Measurements from ENCODE around the gene PLCH1.

Gene PLCH1

GRCh38 chr3:155646128-155646527 lies 98.7 kb downstream of the PLCH1 start:
- Histone ChIP-seq H3K79me2 (ENCODE audit: low read length) (no peaks in the 10 kb centered on the region), H3K4me3 (ENCODE audit: low read length) (no peak overlapping the region), H4K20me1 (ENCODE audit: insufficient read depth, low read length) (no peaks in the 10 kb centered on the region), H3K4me2 (ENCODE audit: low read length) (no peak overlapping the region), H3K36me3 (replicated peaks; ENCODE audit: low read depth, low read length) (no peaks in the 10 kb centered on the region), H3K4me1 (ENCODE audit: low read length) (no peaks in the 10 kb centered on the region), H3K27ac (ENCODE audit: low read length) (no peak overlapping the region), H2AFZ (ENCODE audit: low read depth, low read length) (no peak overlapping the region), H3K27me3 (ENCODE audit: low read depth, low read length) (no peaks in the 10 kb centered on the region), H3K9me3 (ENCODE audit: insufficient read depth, low read length) (no peaks in the 10 kb centered on the region), H3K9ac (ENCODE audit: low read length) (no peak overlapping the region)
- TF ChIP-seq EZH2phosphoT487 (IDR thresholded peaks at IDR 0.05; ENCODE audit: low read depth) (no peak), CTCF (IDR thresholded peaks at IDR 0.05; ENCODE audit: low read depth, low read length) (no peak)

GRCh38 chr3:155643581-155644165 lies 101.2 kb downstream of the PLCH1 start:
- no peaks in the 10 kb centered on the region for H3K9me3 ChIP-seq (ENCODE audit: insufficient read depth, low read length)
- no peaks in the 10 kb centered on the region for H3K4me1 ChIP-seq (ENCODE audit: low read length)
- H3K4me3 ChIP-seq (ENCODE audit: low read length): no peak overlapping the region
- H3K9ac ChIP-seq (ENCODE audit: low read length): no peak overlapping the region
- no peak overlapping the region for H3K27ac ChIP-seq (ENCODE audit: low read length)
- TF ChIP-seq CTCF (IDR thresholded peaks at IDR 0.05; ENCODE audit: low read depth, low read length) (no peak), EZH2phosphoT487 (IDR thresholded peaks at IDR 0.05; ENCODE audit: low read depth) (no peak)
- no peaks in the 10 kb centered on the region for H4K20me1 ChIP-seq (ENCODE audit: insufficient read depth, low read length)
- H3K79me2 ChIP-seq (ENCODE audit: low read length): no peaks in the 10 kb centered on the region
- H2AFZ ChIP-seq (ENCODE audit: low read depth, low read length): no peak overlapping the region
- H3K36me3 ChIP-seq (replicated peaks; ENCODE audit: low read depth, low read length): no peaks in the 10 kb centered on the region
- H3K4me2 ChIP-seq (ENCODE audit: low read length): no peak overlapping the region
- H3K27me3 ChIP-seq (ENCODE audit: low read depth, low read length): no peaks in the 10 kb centered on the region

- H3K9me3 ChIP-seq (ENCODE audit: insufficient read depth, low read length): no peaks in the 10 kb centered on the region
- H3K4me2 ChIP-seq (ENCODE audit: low read length): no peak overlapping the region
- no peaks in the 10 kb centered on the region for H3K36me3 ChIP-seq (replicated peaks; ENCODE audit: low read depth, low read length)
- H3K4me3 ChIP-seq (ENCODE audit: low read length): no peak overlapping the region
- H3K4me1 ChIP-seq (ENCODE audit: low read length): no peaks in the 10 kb centered on the region
- no peaks in the 10 kb centered on the region for H3K27me3 ChIP-seq (ENCODE audit: low read depth, low read length)
- H3K27ac ChIP-seq (ENCODE audit: low read length): no peak overlapping the region
- H2AFZ ChIP-seq (ENCODE audit: low read depth, low read length): no peak overlapping the region
- no peaks in the 10 kb centered on the region for H4K20me1 ChIP-seq (ENCODE audit: insufficient read depth, low read length)
- no peak overlapping the region for H3K9ac ChIP-seq (ENCODE audit: low read length)
- no peaks in the 10 kb centered on the region for H3K79me2 ChIP-seq (ENCODE audit: low read length)
- no peak for TF ChIP-seq EZH2phosphoT487 (IDR thresholded peaks at IDR 0.05; ENCODE audit: low read depth)
These were observed 102.9 kb downstream of the PLCH1 start for GRCh38 chr3:155641956-155642355.

- Histone ChIP-seq H3K4me1 (ENCODE audit: low read length) (no peaks in the 10 kb centered on the region), H2AFZ (ENCODE audit: low read depth, low read length) (no peak overlapping the region), H3K9me3 (ENCODE audit: insufficient read depth, low read length) (no peaks in the 10 kb centered on the region), H3K36me3 (replicated peaks; ENCODE audit: low read depth, low read length) (no peaks in the 10 kb centered on the region), H4K20me1 (ENCODE audit: insufficient read depth, low read length) (no peaks in the 10 kb centered on the region), H3K4me3 (ENCODE audit: low read length) (no peak overlapping the region), H3K27ac (ENCODE audit: low read length) (no peak overlapping the region), H3K9ac (ENCODE audit: low read length) (no peak overlapping the region), H3K27me3 (ENCODE audit: low read depth, low read length) (no peaks in the 10 kb centered on the region), H3K79me2 (ENCODE audit: low read length) (no peaks in the 10 kb centered on the region), H3K4me2 (ENCODE audit: low read length) (no peak overlapping the region)
- TF ChIP-seq CTCF (IDR thresholded peaks at IDR 0.05; ENCODE audit: low read depth, low read length): no peak
- no peak for TF ChIP-seq EZH2phosphoT487 (IDR thresholded peaks at IDR 0.05; ENCODE audit: low read depth)
These were observed 104.8 kb downstream of the PLCH1 start for GRCh38 chr3:155640098-155640497.
